Hematopoietic multipotent progenitor cell treated with erythropoietin and hydrocortisone succinate and interleukin-3 and kit ligand, for 6 days (in vitro differentiated cells): Measurements from ENCODE around the gene ADRA2C.

Experiments used
- DNase-seq: peaks from one replicate; pipeline ENCODE4 v3.0.0-alpha.2; 2015

ADRA2C gene

DNA sequence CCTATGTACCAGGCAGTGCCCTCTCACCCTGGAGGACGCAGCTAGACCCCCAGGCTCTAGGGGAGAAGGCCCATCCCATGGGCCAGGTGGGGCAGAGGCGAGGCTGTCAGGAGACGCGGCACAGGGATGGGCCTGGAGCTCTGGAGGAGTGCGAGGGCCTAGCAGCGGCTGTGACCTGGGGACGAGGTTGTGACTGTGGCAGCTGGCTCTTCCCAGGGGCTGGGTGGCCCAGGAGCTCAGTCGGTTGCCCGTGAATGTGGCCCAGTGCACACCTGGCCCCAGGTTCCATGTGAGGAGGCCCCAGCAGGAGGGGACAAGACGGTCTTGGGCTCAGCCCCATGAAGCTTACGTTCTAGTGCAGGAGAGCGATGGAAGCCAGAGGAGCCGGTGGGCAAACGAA lies 31.0 kb upstream of the ADRA2C start:
- DNase-seq, result no peak

GRCh38 chr4:3736290-3736689 lies 29.9 kb upstream of the ADRA2C start:
- no peak for DNase-seq

- DNase-seq, result no peak
Measured at GRCh38 chr4:3736806-3737205, 29.4 kb upstream of the ADRA2C start.

DNA sequence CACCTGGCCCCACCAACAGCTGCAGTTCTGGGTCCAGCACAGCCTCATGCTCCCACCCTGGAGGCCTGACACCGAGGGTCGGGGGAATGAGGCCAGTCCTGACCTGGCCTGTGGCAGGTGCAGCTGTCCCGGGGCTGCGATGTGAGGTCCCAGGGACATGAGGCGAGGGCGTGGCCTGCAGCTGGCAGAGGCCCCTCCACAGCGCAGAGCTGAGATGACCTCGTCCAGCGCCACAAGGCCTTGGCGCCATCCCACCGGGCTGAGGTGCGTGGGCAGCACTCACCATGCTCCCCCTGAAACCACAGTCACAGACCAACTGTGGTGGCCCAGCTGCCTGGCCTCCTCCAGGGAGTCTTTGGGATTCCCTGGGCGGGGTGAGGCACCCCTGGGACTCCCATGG lies 26.6 kb upstream of the ADRA2C start:
- DNase-seq, result no peak

- no peak for DNase-seq
Measured at GRCh38 chr4:3740256-3740655, 25.9 kb upstream of the ADRA2C start.

GRCh38 chr4:3741217-3742011 lies 24.8 kb upstream of the ADRA2C start:
- no peak for DNase-seq

GRCh38 chr4:3742610-3743009 lies 23.6 kb upstream of the ADRA2C start:
- no peak for DNase-seq

GRCh38 chr4:3744232-3744631 lies 22.0 kb upstream of the ADRA2C start:
- no peak for DNase-seq

DNA sequence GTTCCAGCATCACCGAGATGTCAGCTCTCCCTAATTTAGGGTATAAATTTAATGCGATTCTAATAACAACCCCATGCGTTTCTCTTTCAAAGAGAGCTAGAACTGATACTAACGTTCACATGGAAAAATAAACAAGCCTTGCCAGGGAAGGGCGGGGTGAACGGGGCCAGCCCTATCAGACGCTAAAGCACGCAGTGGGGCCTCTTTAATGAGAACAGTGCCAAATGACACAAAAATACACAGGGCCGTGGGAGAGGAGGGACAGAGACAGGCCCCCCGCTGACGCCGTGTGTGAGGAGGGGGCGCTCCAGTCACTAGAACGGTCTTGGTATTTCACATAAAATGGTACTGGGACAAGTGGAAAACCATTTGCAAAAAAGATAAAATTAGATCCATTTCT lies 21.3 kb upstream of the ADRA2C start:
- no peak for DNase-seq

DNA sequence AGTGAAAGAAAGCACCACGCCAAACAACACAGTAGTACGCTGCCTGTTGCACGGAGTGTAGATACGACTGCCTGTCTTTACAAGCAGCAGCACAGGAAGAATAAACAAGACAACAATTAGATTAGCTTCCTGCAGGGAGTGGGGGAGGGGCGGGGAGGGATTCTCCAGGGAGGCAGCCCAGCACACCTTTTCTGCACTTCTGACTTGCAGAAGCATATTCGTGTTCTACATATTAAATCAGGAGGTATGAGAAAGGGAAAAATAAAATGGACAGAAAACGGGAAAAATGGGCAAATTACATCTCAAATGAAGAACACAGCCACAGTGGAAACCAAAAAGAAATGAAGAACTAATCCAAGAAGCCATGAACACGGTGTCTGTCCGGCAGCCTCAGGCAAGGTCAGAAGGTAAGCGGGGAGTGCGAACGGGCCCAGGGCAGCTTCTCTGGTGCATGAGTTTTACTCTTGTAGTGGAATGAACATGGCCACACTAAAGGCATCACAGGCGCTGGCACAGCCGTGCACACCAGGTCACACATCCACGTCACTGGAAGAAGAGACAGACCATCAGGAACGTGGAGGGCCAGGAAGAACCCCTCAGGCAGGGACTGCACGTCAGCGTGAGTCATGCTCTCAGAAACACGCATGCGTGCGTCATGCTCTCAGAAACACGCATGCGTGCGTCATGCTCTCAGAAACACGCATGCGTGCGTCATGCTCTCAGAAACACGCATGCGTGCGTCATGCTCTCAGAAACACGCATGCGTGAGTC lies 20.1 kb upstream of the ADRA2C start:
- DNase-seq, result no peak

DNA sequence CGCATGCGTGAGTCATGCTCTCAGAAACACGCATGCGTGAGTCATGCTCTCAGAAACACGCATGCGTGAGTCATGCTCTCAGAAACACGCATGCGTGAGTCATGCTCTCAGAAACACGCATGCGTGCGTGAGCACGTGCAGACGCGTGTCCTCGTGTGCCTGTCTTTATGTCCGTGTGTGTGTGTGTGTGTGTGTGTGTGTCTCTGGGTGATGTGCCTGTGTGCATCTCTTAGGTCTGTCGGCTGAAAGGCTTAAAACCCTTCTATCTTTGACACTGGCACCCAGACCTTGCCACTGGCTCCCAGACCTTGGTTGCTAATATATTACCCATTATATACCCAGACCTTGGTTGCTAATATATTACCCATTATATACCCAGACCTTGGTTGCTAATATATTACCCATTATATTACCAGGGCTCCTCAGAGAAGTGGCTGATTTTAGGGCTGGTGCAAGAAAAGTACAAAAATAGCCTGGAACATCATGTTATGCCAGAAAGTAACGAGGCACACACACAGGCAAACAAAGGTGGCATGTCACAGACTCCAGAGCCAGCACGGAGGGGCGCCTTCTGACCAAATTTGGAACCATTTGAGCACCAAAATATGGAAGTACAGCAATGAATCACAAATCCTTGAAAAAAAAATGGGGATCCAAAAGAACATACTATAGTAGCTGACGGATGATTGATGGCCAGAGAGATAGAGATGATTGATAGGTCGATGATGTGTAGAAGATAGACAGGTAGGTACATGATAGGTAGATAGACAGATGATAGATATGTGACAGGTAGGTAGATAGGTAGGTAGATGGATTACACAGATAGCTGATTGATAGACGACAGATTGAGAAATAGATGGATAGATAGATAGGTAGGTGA lies 19.2 kb upstream of the ADRA2C start:
- DNase-seq, result no peak

- no peak for DNase-seq
Measured at GRCh38 chr4:3747581-3747904, 18.6 kb upstream of the ADRA2C start.

DNA sequence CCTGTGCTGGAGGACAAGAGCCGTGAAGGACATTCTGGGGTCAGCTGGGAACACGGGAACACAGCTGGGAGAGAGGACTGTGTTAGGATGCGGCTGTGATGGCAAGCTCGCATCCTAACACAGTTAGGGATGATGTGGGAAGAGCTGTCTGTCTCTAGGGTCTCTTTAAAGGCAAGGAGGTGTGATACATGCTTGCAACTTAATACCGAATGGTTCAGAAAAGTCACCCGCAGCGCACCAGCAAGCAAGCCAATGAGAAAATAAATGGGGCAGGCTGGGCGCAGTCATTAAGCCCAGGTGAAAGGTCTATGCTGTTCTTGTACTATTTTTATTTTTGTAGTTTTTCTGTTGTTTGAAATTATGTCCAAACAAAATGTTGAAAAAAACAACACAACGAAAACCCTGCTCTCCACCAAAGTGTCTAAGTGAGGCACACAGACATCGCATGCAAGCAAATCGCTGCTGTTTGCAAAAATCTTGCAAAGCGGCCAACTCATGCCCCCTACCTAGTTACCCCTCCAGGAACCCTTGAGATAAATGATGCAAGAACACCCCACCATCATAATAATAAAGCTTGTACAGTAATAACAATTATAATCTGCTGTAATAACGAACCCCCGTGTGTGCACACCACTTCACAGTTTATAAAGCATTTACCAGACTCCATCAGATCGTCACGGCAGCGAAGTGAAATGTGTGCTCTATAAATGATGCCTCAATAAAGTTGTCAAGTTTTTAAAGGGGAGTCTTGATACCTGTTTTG lies 17.9 kb upstream of the ADRA2C start:
- DNase-seq, result no peak

- DNase-seq, result no peak
Measured at GRCh38 chr4:3749081-3749480, 17.1 kb upstream of the ADRA2C start.

- DNase-seq, result no peak
Measured at GRCh38 chr4:3750334-3750733, 15.9 kb upstream of the ADRA2C start.

DNA sequence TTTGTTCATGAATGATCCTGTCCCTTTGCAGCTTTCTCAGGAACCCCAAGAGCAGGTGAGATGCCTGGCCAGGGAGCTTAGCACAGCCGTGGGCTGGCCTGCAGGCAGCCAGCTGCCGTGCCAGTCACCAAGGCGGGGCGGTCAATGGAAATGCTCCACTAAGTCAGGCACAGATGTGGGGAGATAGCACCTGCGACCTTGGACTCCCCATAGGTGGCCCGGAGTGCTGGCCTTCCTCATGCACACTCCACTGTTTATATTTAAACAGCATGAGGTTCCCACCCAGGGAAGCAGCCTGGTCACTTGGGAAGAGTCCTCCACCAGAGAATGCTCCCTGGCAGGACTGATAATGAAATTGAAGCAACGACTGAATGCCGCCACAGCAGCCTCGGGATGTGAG lies 14.2 kb upstream of the ADRA2C start:
- DNase-seq, result no peak

- no peak for DNase-seq
Measured at GRCh38 chr4:3753726-3754412, 12.3 kb upstream of the ADRA2C start.

DNA sequence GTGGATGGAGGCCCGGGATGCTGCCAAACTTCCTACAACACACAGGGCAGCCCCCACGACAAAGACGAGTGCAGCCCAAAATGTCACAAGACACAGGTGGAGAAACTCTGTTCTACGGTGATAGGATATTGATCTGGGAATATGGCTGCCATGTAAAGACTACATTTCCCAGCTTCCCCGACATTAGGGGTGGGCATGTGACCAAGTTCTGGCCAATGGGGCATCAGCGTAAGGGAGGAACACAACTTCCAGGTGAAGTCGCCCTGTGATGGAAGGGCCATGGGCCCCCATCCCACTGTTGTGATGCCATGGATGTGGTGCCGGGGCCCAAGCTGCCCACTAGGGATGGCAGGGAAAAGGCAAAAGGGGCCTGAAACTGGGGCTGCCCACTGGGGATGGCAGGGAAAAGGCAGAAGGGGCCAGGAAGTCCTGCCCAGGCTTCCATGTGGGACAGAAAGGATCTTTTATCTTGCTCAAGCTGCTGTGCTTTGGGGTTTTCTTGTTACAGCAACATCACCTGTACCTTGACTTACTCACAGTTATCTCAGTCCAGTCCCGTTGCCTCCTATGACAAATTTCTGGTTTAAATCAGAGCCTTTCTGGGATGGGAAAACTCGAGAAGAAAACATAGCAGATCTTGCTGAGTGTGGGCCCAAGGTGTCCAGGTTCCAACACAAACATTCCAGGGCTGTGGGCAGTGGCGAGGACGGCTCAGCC lies 9.7 kb upstream of the ADRA2C start:
- DNase-seq, result no peak

GRCh38 chr4:3759236-3759635 lies 6.9 kb upstream of the ADRA2C start:
- DNase-seq, result no peak

DNA sequence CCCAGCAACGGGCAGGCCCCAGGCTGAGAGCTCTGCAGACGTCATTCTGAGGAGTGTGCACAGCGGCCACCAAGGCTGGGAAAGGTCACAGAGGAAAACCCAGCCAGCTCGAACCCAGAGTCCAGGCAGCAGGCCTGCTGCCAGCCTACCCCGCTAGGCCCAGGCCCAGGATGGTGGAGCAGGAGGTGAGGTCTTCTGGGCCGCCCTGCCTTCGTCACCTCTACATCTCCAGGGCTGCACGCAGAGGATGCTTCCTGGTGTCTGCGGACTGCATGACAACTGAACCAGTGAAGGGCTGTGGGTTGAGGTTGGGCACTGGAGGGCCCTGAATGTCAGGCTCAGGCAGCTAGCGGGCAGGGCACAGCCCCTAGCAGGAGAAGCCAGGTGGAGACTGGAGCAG lies 5.8 kb upstream of the ADRA2C start:
- DNase-seq, result no peak

DNA sequence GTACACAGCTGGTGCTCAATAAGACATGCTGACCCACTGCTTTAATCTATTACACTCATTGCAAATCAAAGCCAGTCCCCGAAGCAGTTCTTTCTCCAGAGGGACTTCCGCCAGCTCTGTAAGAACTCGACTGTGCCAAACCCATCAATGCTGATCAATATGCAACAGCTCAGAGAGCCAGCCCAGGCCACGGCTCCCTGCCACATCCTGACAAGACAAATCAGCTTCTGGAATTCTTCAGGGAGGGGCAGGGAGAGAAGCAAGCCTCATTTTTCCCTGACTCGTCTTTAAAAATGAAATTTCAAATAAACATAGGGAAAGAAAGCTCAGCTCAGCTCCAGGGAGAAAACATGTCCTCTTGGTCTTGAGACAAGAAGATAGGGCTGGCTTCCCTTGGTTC lies 5.3 kb upstream of the ADRA2C start:
- no peak for DNase-seq

DNA sequence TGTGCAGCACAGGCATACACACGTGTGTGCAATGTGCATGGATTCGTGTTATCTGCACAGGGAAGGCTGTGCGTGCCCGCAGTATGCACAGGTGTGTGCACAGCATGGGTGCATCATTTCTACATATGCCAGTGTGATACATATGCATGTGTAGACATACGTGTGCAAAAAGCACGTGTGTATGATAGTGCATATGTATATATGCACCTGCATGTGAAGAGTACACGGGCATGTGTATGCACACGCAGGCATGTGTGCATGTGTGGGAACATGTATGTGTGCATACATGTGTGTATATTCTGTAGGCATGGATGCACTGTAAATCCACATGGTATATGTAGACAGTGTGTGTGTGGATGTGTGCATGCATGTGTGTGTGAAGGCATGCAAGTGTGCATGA lies 3.9 kb upstream of the ADRA2C start:
- DNase-seq, result no peak
